Uterus (tissue), 2 donors: Measurements from ENCODE around the gene SOAT1.

Experiments used
- CTCF ChIP-seq, 4 experiments: fragments of 200-600 bp in 2 of 4; fragments of 450-650 bp in 2 of 4; sonication (generic) in 2 of 4; IDR thresholded peaks; one replicate each; pipeline ENCODE4 v1.5.1; 2016 to 2019; ENCODE audit warnings: antibody characterized with exemption in 4 of 4, mild to moderate bottlenecking in 2 of 4, moderate library complexity in 1 of 4
- POLR2A ChIP-seq, 2 donors: fragments of 450-650 bp; IDR thresholded peaks; one replicate each; pipeline ENCODE4 v1.6.1; 2016; ENCODE audit warnings: antibody characterized with exemption in 2 of 2, mild to moderate bottlenecking in 1 of 2, moderate library complexity in 1 of 2

GRCh38 chr1:179353546-179353945, 59.9 kb downstream of the SOAT1 start:
- TF ChIP-seq CTCF (IDR thresholded peaks at IDR 0.05) (no peak), POLR2A (IDR thresholded peaks at IDR 0.05) (no peak)
